Cardiac fibroblast (primary cell): ENCODE measurements around the gene MXD3.

Source experiments
- DNase-seq, 2 donors: peaks; one replicate each; pipeline versions ENCODE4 v3.0.0 to v3.0.0-alpha.2; 2010; ENCODE audit warnings: low read depth in 2 of 2
- H3K4me3 ChIP-seq, 2 donors: replicated peaks in 1 of 2; 1 replicate in 1 of 2; 2 replicates in 1 of 2; pipeline ENCODE4 v1.5.1; 2011; ENCODE audit warnings: low read depth in 2 of 2, low read length in 2 of 2, mild to moderate bottlenecking in 2 of 2, moderate library complexity in 1 of 2
- CTCF ChIP-seq: IDR thresholded peaks from one replicate; pipeline ENCODE4 v1.5.1; 2011; ENCODE audit warnings: low read depth, mild to moderate bottlenecking, low read length, inconsistent platforms

Gene MXD3

GRCh38 chr5:177357146-177357458, 45.4 kb upstream of the MXD3 start:
- no peak for TF ChIP-seq CTCF
- no peak overlapping the region for H3K4me3 ChIP-seq
- DNase-seq: no peak

- no peak for TF ChIP-seq CTCF
- DNase-seq: no peak
- H3K4me3 ChIP-seq: no peak overlapping the region
These were observed 45.0 kb upstream of the MXD3 start for GRCh38 chr5:177356746-177357145.

GRCh38 chr5:177355868-177356168, 44.1 kb upstream of the MXD3 start:
- no peak overlapping the region for H3K4me3 ChIP-seq
- no peak for DNase-seq
- no peak for TF ChIP-seq CTCF

- H3K4me3 ChIP-seq: no peak overlapping the region
- no peak for TF ChIP-seq CTCF
- DNase-seq: no peak
These were observed 43.6 kb upstream of the MXD3 start for GRCh38 chr5:177355162-177355867.

GRCh38 chr5:177354711-177355110, 43.0 kb upstream of the MXD3 start:
- no peak for DNase-seq
- no peak for TF ChIP-seq CTCF
- no peak overlapping the region for H3K4me3 ChIP-seq

GRCh38 chr5:177354256-177354655, 42.6 kb upstream of the MXD3 start:
- DNase-seq: no peak

More at GRCh38 chr5:177354256-177354655, 42.6 kb upstream of the MXD3 start:
- TF ChIP-seq CTCF: no peak
- H3K4me3 ChIP-seq: no peak overlapping the region
